SK-N-SH (cell line): Measurements from ENCODE around the gene PDE9A. TPM values are rescaled to one million over a fixed set of nuclear protein-coding genes. Genes with fewer than 3 reads are reported as not detected.
A peak's percentile ranks its signal among the peaks of the same experiment; 100 is the strongest.

Experiments
- CTCF ChIA-PET: fragments of 300-600, 350-600 bp; formaldehyde crosslinking; extraction: SDS; loops from one replicate; lab custom pipeline; 2021; lab: Yijun Ruan, JAX
- POLR2A ChIA-PET: fragments of 350-600 bp; sonication (Branson Sonifier 250); formaldehyde crosslinking; extraction: SDS; loops from one replicate; lab custom pipeline; 2020; ENCODE audit warnings: antibody characterized with exemption, inconsistent platforms; lab: Yijun Ruan, JAX
- DNase-seq: peaks from one replicate; pipeline ENCODE4 v3.0.0; 2012
- H2AFZ ChIP-seq: fragments of 200-600 bp; sonication (generic); 2 replicates; pipeline ENCODE4 v1.8.1; 2016; ENCODE audit warnings: antibody characterized with exemption, mild to moderate bottlenecking, low read depth
- H3F3A ChIP-seq: fragments of 200-600 bp; sonication (generic); replicated peaks from 2 replicates; pipeline ENCODE3; 2016; ENCODE audit warnings: antibody characterized with exemption, mild to moderate bottlenecking; ENCODE audit not compliant: insufficient read depth
- H3K27ac ChIP-seq, 2 experiments: fragments of 200-500 bp in 1 of 2; fragments of 200-600 bp in 1 of 2; sonication (Bioruptor generic) in 1 of 2; sonication (generic), shearing (Covaris generic) in 1 of 2; 2 replicates each; pipeline versions ENCODE4 v1.5.1 to v1.6.1; 2014 to 2016; ENCODE audit warnings: low read depth in 2 of 2, inconsistent platforms in 1 of 2, low read length in 1 of 2, mild to moderate bottlenecking in 1 of 2, mixed read lengths in 1 of 2
- H3K27me3 ChIP-seq: fragments of 200-600 bp; sonication (generic), shearing (Covaris generic); 2 replicates; pipeline ENCODE4 v1.6.1; 2016; ENCODE audit warnings: mixed run types; ENCODE audit not compliant: insufficient read depth
- H3K36me3 ChIP-seq, 2 experiments: fragments of 200-500 bp in 1 of 2; fragments of 200-600 bp in 1 of 2; sonication (Bioruptor generic) in 1 of 2; sonication (generic) in 1 of 2; replicated peaks in 1 of 2; 2 replicates each; pipeline versions ENCODE3 to v1.5.1; 2014 to 2016; ENCODE audit warnings: low read length in 1 of 2, mild to moderate bottlenecking in 1 of 2; ENCODE audit not compliant: insufficient read depth in 2 of 2, control insufficient read depth in 1 of 2
- H3K4me1 ChIP-seq, 2 experiments: fragments of 200-500 bp in 1 of 2; fragments of 200-600 bp in 1 of 2; sonication (Bioruptor generic) in 1 of 2; sonication (generic), shearing (Covaris generic) in 1 of 2; 2 replicates each; pipeline versions ENCODE4 v1.5.1 to v1.6.1; 2014 to 2016; ENCODE audit warnings: low read depth in 1 of 2, low read length in 1 of 2, mixed run types in 1 of 2; ENCODE audit not compliant: insufficient read depth in 2 of 2, control insufficient read depth in 1 of 2
- H3K4me2 ChIP-seq: fragments of 200-600 bp; sonication (generic), shearing (Covaris generic); 2 replicates; pipeline ENCODE4 v1.6.1; 2017; ENCODE audit warnings: mixed run types
- H3K4me3 ChIP-seq, 2 experiments: fragments of 200-500 bp in 1 of 2; fragments of 200-600 bp in 1 of 2; sonication (Bioruptor generic) in 1 of 2; sonication (generic), shearing (Covaris generic) in 1 of 2; 2 replicates each; pipeline versions ENCODE4 v1.5.1 to v1.8.1; 2014 to 2016; ENCODE audit warnings: low read depth in 2 of 2, inconsistent platforms in 1 of 2, low read length in 1 of 2, mild to moderate bottlenecking in 1 of 2, mixed read lengths in 1 of 2, moderate library complexity in 1 of 2
- H3K79me2 ChIP-seq: fragments of 200-600 bp; sonication (generic); 2 replicates; pipeline ENCODE4 v1.8.1; 2017; ENCODE audit warnings: mild to moderate bottlenecking; ENCODE audit not compliant: insufficient read depth
- H3K9ac ChIP-seq: fragments of 200-600 bp; sonication (generic); 2 replicates; pipeline ENCODE4 v1.6.1; 2017; ENCODE audit warnings: mixed run types
- H3K9me2 ChIP-seq: fragments of 200-600 bp; sonication (generic); 2 replicates; pipeline ENCODE4 v1.6.1; 2017; ENCODE audit warnings: mixed run types
- H3K9me3 ChIP-seq: fragments of 200-600 bp; sonication (generic); 2 replicates; pipeline ENCODE4 v1.6.1; 2017; ENCODE audit warnings: mixed run types, mild to moderate bottlenecking, moderate library complexity
- H4K20me1 ChIP-seq: fragments of 200-600 bp; sonication (generic); 2 replicates; pipeline ENCODE4 v1.6.1; 2017; ENCODE audit warnings: mild to moderate bottlenecking, mixed run types; ENCODE audit not compliant: insufficient read depth
- CHD2 ChIP-seq: fragments of 150-350 bp; IDR thresholded peaks from 2 replicates; pipeline ENCODE4 v1.6.1; 2018; ENCODE audit warnings: low read length; ENCODE audit not compliant: partially characterized antibody
- ELF1 ChIP-seq: IDR thresholded peaks from 2 replicates; pipeline ENCODE4 v1.4.0; 2012
- EP300 ChIP-seq, 2 experiments: IDR thresholded peaks; 2 replicates each; pipeline versions ENCODE4 v1.4.0 to v1.6.1; 2012; ENCODE audit warnings: borderline replicate concordance in 1 of 2, low read depth in 1 of 2, low read length in 1 of 2
- EZH2phosphoT487 ChIP-seq: fragments of 200-600 bp; sonication (generic); IDR thresholded peaks from 2 replicates; pipeline ENCODE4 v1.6.1; 2017; ENCODE audit warnings: low read depth, mixed run types, mild to moderate bottlenecking, antibody characterized with exemption, moderate library complexity, borderline replicate concordance
- FOSL2 ChIP-seq: IDR thresholded peaks from 2 replicates; pipeline ENCODE4 v1.4.0; 2012; ENCODE audit warnings: low read depth, mild to moderate bottlenecking, moderate library complexity, borderline replicate concordance
- FOXJ3 ChIP-seq: sonication (generic); formaldehyde crosslinking; IDR thresholded peaks from 2 replicates; pipeline ENCODE4 v1.5.1; 2020; ENCODE audit warnings: mild to moderate bottlenecking, missing genetic modification reagents
- GABPA ChIP-seq: IDR thresholded peaks from 2 replicates; pipeline ENCODE4 v1.4.0; 2012; ENCODE audit warnings: low read depth, mild to moderate bottlenecking
- GATA2 ChIP-seq: sonication (generic); formaldehyde crosslinking; IDR thresholded peaks from 2 replicates; pipeline ENCODE4 v1.5.0; 2020; ENCODE audit warnings: mild to moderate bottlenecking, missing genetic modification reagents
- MXI1 ChIP-seq: IDR thresholded peaks from 2 replicates; pipeline ENCODE4 v1.6.1; 2012; ENCODE audit warnings: mild to moderate bottlenecking, low read depth, low read length, improper control_type of control experiment
- NRF1 ChIP-seq: IDR thresholded peaks from 2 replicates; pipeline ENCODE4 v1.6.1; 2012; ENCODE audit warnings: low read depth, mild to moderate bottlenecking, low read length
- POLR2AphosphoS5 ChIP-seq: IDR thresholded peaks from 2 replicates; pipeline ENCODE4 v1.6.1; 2012; ENCODE audit warnings: low read depth, low read length
- RAD21 ChIP-seq: IDR thresholded peaks from 2 replicates; pipeline ENCODE4 v1.6.1; 2012; ENCODE audit warnings: mild to moderate bottlenecking, low read length
- RCOR1 ChIP-seq: fragments of 150-350 bp; IDR thresholded peaks from 2 replicates; pipeline ENCODE4 v1.6.1; 2017; ENCODE audit warnings: antibody characterized with exemption, low read length
- RXRA ChIP-seq: IDR thresholded peaks from 2 replicates; pipeline ENCODE4 v1.4.0; 2012; ENCODE audit warnings: low read depth, mild to moderate bottlenecking, borderline replicate concordance
- SMC3 ChIP-seq: IDR thresholded peaks from 2 replicates; pipeline ENCODE4 v1.6.1; 2012; ENCODE audit warnings: low read depth, low read length, improper control_type of control experiment
- TEAD4 ChIP-seq: IDR thresholded peaks from 2 replicates; pipeline ENCODE4 v1.4.0; 2012; ENCODE audit warnings: mild to moderate bottlenecking, borderline replicate concordance; ENCODE audit not compliant: insufficient read depth
- YY1 ChIP-seq: IDR thresholded peaks from 2 replicates; pipeline ENCODE4 v1.4.0; 2012; ENCODE audit warnings: low read depth, mild to moderate bottlenecking
- whole genome bisulfite sequencing: methylation state at CpG from one replicate; pipeline ENCODE4 v1.1.6; 2017; ENCODE audit warnings: low lambda C conversion rate; 5-methylcytosine and 5-hydroxymethylcytosine counted together
- polyA plus RNA-seq, 3 experiments: library from polyadenylated mRNA; depleted of rRNA; stranded (reverse); fragments of >200 nt; gene quantifications; 2 replicates each; pipeline ENCODE4 v1.2.3, GENCODE V29; 2012
- TF ChIP-seq, protein P1 (sequence below): fragments of 200-600 bp; sonication (generic); IDR thresholded peaks from 2 replicates; pipeline ENCODE4 v1.6.1; 2017; ENCODE audit warnings: antibody characterized with exemption, mild to moderate bottlenecking, moderate library complexity
- TF ChIP-seq, protein P2 (sequence below): IDR thresholded peaks from 2 replicates; pipeline ENCODE4 v1.4.0; 2012; ENCODE audit warnings: low read depth, borderline replicate concordance
- TF ChIP-seq, protein P3 (sequence below): IDR thresholded peaks from 2 replicates; pipeline ENCODE4 v1.4.0; 2012; ENCODE audit warnings: low read depth, borderline replicate concordance
- TF ChIP-seq, protein P4 (sequence below): fragments of 150-350 bp; IDR thresholded peaks from 2 replicates; pipeline ENCODE4 v1.6.1; 2017; ENCODE audit warnings: antibody characterized with exemption, low read length, low read depth, borderline replicate concordance

The PDE9A gene
- polyA plus RNA-seq, 1 of the 3 experiments (the other 2 are of a cell fraction) = 0.28 TPM

DNA sequence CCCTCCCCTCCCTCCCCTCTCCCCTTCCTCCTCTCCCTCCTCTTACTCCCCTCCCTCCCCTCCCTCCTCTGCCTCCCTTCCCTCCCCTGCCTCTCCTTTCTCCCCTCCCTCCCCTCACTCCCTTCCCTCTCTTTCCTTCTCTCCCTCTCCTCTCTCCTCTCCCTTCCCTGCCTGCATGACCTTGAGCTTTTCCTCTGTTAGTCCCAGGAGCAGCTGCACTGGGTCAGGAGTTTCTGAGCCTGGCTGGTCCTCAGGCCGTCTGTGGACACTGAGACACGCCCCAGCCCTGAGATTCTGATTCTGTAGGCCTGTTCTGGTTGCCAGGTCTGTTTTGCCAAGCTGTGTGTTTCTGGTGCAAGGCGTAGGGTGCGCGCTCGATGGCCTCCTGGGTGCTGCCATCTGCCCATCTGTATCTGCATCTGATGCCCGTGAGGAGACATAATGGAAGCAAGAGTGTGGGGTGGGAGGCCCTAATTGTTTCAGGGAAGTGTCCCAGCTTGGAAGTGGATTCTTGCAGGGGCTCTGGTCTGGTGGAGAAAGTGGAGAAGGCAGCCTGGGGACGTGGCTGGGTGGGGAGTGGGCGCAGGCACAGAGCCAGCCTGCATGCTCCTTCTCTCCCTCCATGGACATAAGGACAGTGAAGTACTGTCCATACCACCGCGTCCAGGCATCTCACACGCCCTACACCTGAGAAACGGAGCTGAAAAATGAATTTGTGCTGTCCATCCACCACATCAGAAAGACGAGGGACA, 128.7 kb downstream of the PDE9A start:
- Histone ChIP-seq H3K27ac (peak overlapping the region in 1 of 2 experiments; percentile 87; a peak in 2 of 4 replicates), H2AFZ (no peak overlapping the region), H3K4me1 (peaks cover 0 to 26% of the 10 kb centered on the region in 2 experiments; a peak in 1 of 4 replicates), H3K4me3 (no peak overlapping the region), H3K4me2 (no peak overlapping the region), H4K20me1 (no peaks in the 10 kb centered on the region), H3K27me3 (no peaks in the 10 kb centered on the region; the same call in 1 of the 2 replicates), H3K9ac (no peak overlapping the region), H3K36me3 (no peaks in the 10 kb centered on the region), H3K9me2 (no peaks in the 10 kb centered on the region), H3F3A (no peaks in the 10 kb centered on the region), H3K79me2 (no peaks in the 10 kb centered on the region), H3K9me3 (no peaks in the 10 kb centered on the region)
- CTCF ChIA-PET = interaction anchor here (0.6 to 2.3 kb wide), 6 partner anchors 10 to 618 kb away, joined by 3 to 13 read pairs (median 3); no protein-coding TSS in a partner anchor
- no peak for TF ChIP-seq YY1
- no peak for TF ChIP-seq FOXJ3 (CRISPR knock-in tag)
- TF ChIP-seq FOSL2 = no peak
- TF ChIP-seq, protein P1, sequence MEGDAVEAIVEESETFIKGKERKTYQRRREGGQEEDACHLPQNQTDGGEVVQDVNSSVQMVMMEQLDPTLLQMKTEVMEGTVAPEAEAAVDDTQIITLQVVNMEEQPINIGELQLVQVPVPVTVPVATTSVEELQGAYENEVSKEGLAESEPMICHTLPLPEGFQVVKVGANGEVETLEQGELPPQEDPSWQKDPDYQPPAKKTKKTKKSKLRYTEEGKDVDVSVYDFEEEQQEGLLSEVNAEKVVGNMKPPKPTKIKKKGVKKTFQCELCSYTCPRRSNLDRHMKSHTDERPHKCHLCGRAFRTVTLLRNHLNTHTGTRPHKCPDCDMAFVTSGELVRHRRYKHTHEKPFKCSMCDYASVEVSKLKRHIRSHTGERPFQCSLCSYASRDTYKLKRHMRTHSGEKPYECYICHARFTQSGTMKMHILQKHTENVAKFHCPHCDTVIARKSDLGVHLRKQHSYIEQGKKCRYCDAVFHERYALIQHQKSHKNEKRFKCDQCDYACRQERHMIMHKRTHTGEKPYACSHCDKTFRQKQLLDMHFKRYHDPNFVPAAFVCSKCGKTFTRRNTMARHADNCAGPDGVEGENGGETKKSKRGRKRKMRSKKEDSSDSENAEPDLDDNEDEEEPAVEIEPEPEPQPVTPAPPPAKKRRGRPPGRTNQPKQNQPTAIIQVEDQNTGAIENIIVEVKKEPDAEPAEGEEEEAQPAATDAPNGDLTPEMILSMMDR = no peak
- no peak for TF ChIP-seq RCOR1
- TF ChIP-seq EP300 (IDR thresholded peaks at IDR 0.05; ENCODE audit: borderline replicate concordance in 1 of 2, low read depth in 1 of 2, low read length in 1 of 2) = no peak
- TF ChIP-seq ELF1 = no peak
- no peak for TF ChIP-seq GATA2 (CRISPR knock-in tag)
- TF ChIP-seq SMC3 = no peak
- no peak for TF ChIP-seq MXI1
- TF ChIP-seq GABPA = no peak
- no peak for TF ChIP-seq RAD21
- POLR2A ChIA-PET = interaction anchor here (1.1 to 1.7 kb wide), 3 partner anchors 12 to 129 kb away, joined by 3 to 6 read pairs (median 3); partner anchors contain the start of gene PDE9A
- DNase-seq = peak; percentile 69
- 70% methylated on average over 14 of the region's 14 CpGs for WGBS

DNA sequence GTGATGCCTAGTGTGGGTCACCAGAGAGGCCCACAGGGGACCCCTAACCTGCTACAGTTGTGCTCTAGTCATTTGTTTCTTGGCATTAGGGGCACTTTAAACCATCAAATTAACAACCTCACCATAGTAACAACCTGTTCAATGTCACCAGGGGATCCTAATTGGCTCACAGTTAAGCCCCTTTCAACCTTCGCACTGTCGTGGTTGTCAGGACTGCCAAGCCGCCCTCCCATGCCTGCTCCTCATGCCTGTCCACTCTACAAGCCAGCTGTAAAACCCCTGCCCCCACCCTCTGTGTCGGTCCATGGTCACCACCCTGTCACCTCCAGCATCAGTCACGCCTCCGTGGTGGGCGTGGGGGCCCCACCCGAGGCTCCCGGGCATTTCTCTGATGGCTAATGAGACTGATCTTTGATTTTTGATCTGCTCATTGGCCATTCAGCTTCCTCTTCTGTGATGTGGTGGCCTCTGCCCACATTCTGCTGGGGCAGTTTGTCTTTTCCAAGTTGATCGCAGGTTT, 129.4 kb downstream of the PDE9A start:
- no peaks in the 10 kb centered on the region for H3K36me3 ChIP-seq
- no peak overlapping the region for H3K4me3 ChIP-seq
- no peaks in the 10 kb centered on the region for H3K79me2 ChIP-seq
- WGBS = 64% methylated on average over 10 of the region's 10 CpGs
- DNase-seq = peak; percentile 32
- H3K9me2 ChIP-seq = no peaks in the 10 kb centered on the region
- H3K9ac ChIP-seq = no peak overlapping the region
- no peaks in the 10 kb centered on the region for H4K20me1 ChIP-seq
- no peaks in the 10 kb centered on the region; the same call in 1 of the 2 replicates for H3K27me3 ChIP-seq
- ChIA-PET POLR2A (interaction anchor here (1.1 to 1.7 kb wide), 3 partner anchors 12 to 130 kb away, joined by 3 to 6 read pairs (median 3); partner anchors contain the start of gene PDE9A), CTCF (interaction anchor here (1.1 to 2.3 kb wide), 2 partner anchors 36 to 619 kb away, joined by 3 to 13 read pairs; no protein-coding TSS in a partner anchor)
- no peaks in the 10 kb centered on the region for H3K9me3 ChIP-seq
- H3K4me2 ChIP-seq = no peak overlapping the region
- H3K4me1 ChIP-seq = peaks cover 0 to 26% of the 10 kb centered on the region in 2 experiments; a peak in 1 of 4 replicates
- no peaks in the 10 kb centered on the region for H3F3A ChIP-seq
- peak overlapping the region in 1 of 2 experiments; percentile 87; a peak in 2 of 4 replicates for H3K27ac ChIP-seq
- no peak overlapping the region for H2AFZ ChIP-seq
- TF ChIP-seq, protein P2, sequence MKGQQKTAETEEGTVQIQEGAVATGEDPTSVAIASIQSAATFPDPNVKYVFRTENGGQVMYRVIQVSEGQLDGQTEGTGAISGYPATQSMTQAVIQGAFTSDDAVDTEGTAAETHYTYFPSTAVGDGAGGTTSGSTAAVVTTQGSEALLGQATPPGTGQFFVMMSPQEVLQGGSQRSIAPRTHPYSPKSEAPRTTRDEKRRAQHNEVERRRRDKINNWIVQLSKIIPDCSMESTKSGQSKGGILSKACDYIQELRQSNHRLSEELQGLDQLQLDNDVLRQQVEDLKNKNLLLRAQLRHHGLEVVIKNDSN = no peak
- TF ChIP-seq EZH2phosphoT487 = no peak
- no peak for TF ChIP-seq POLR2AphosphoS5
- no peak for TF ChIP-seq EP300 (IDR thresholded peaks at IDR 0.05; ENCODE audit: borderline replicate concordance in 1 of 2, low read depth in 1 of 2, low read length in 1 of 2)
- TF ChIP-seq, protein P3, sequence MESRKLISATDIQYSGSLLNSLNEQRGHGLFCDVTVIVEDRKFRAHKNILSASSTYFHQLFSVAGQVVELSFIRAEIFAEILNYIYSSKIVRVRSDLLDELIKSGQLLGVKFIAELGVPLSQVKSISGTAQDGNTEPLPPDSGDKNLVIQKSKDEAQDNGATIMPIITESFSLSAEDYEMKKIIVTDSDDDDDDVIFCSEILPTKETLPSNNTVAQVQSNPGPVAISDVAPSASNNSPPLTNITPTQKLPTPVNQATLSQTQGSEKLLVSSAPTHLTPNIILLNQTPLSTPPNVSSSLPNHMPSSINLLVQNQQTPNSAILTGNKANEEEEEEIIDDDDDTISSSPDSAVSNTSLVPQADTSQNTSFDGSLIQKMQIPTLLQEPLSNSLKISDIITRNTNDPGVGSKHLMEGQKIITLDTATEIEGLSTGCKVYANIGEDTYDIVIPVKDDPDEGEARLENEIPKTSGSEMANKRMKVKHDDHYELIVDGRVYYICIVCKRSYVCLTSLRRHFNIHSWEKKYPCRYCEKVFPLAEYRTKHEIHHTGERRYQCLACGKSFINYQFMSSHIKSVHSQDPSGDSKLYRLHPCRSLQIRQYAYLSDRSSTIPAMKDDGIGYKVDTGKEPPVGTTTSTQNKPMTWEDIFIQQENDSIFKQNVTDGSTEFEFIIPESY = no peak
- TF ChIP-seq NRF1 = no peak
- TF ChIP-seq RCOR1 = no peak
- TF ChIP-seq TEAD4 = no peak
- TF ChIP-seq RXRA = no peak
- TF ChIP-seq CHD2 = no peak
- no peak for TF ChIP-seq GABPA
- TF ChIP-seq, protein P4, sequence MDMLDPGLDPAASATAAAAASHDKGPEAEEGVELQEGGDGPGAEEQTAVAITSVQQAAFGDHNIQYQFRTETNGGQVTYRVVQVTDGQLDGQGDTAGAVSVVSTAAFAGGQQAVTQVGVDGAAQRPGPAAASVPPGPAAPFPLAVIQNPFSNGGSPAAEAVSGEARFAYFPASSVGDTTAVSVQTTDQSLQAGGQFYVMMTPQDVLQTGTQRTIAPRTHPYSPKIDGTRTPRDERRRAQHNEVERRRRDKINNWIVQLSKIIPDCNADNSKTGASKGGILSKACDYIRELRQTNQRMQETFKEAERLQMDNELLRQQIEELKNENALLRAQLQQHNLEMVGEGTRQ = no peak
